GM12875 (cell line): ENCODE data around the gene PKM.

Experiments
- H3K4me3 ChIP-seq: one replicate; pipeline ENCODE4 v1.5.1; 2011; ENCODE audit warnings: low read depth, low read length, control low read depth
- TF ChIP-seq, protein P1 (sequence below): IDR thresholded peaks from 2 replicates; pipeline ENCODE4 v1.5.1; 2011; ENCODE audit warnings: low read depth, mild to moderate bottlenecking, control low read depth, inconsistent platforms, low read length, moderate library complexity, borderline replicate concordance; ENCODE audit not compliant: insufficient read depth

The PKM gene

GRCh38 chr15:72162569-72162968 lies 68.4 kb downstream of the PKM start:
- H3K4me3 ChIP-seq, result no peak overlapping the region
- TF ChIP-seq, protein P1, sequence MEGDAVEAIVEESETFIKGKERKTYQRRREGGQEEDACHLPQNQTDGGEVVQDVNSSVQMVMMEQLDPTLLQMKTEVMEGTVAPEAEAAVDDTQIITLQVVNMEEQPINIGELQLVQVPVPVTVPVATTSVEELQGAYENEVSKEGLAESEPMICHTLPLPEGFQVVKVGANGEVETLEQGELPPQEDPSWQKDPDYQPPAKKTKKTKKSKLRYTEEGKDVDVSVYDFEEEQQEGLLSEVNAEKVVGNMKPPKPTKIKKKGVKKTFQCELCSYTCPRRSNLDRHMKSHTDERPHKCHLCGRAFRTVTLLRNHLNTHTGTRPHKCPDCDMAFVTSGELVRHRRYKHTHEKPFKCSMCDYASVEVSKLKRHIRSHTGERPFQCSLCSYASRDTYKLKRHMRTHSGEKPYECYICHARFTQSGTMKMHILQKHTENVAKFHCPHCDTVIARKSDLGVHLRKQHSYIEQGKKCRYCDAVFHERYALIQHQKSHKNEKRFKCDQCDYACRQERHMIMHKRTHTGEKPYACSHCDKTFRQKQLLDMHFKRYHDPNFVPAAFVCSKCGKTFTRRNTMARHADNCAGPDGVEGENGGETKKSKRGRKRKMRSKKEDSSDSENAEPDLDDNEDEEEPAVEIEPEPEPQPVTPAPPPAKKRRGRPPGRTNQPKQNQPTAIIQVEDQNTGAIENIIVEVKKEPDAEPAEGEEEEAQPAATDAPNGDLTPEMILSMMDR, result no peak

GRCh38 chr15:72161361-72162132 lies 69.4 kb downstream of the PKM start:
- no peak overlapping the region for H3K4me3 ChIP-seq
- TF ChIP-seq, protein P1, result no peak

DNA sequence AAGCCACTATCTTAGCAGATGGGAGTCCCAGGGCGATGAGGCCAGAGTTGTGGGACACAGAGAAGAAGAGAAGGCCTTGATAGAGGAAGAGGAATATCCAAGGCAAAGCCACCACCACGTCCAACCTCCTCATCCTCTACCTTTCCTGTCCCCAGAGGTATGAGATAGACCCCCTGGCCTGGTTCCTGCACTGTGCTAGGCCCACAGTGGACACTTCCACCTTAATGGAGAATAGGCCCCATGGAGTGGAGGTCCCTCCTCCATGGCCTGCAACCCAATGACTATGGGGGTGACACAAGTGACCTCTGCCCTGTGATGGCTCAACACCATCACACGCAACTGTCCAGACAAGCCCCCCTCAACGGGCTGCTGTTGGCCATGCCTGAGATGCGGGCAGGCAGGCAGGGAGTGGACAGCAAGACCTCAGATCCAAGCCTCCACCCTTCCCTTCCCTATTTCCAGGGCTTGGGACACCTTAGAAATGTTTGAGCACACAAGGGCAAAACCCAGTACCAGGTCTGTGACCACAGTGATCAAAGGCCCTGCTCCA lies 70.2 kb downstream of the PKM start:
- TF ChIP-seq, protein P1, result no peak
- H3K4me3 ChIP-seq, result no peak overlapping the region

DNA sequence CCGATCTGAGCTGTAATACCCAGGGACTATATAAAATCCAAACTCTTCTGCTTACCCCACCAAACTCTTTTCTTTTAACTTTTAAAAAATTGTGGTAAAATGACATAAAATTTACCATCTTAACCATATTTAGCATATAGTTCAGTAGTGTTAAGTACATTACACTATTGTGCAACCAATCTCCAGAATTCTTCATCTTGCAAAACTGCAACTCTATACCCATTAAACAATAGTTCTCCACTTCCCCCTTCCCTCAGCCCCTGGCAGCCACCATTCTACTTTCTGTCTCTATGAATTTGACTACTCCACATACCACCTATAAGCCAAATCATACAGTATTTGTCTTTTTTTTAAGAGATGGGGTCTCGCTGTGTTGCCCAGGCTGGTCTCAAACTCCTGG lies 74.1 kb downstream of the PKM start:
- H3K4me3 ChIP-seq, result no peak overlapping the region
- TF ChIP-seq, protein P1, result no peak

DNA sequence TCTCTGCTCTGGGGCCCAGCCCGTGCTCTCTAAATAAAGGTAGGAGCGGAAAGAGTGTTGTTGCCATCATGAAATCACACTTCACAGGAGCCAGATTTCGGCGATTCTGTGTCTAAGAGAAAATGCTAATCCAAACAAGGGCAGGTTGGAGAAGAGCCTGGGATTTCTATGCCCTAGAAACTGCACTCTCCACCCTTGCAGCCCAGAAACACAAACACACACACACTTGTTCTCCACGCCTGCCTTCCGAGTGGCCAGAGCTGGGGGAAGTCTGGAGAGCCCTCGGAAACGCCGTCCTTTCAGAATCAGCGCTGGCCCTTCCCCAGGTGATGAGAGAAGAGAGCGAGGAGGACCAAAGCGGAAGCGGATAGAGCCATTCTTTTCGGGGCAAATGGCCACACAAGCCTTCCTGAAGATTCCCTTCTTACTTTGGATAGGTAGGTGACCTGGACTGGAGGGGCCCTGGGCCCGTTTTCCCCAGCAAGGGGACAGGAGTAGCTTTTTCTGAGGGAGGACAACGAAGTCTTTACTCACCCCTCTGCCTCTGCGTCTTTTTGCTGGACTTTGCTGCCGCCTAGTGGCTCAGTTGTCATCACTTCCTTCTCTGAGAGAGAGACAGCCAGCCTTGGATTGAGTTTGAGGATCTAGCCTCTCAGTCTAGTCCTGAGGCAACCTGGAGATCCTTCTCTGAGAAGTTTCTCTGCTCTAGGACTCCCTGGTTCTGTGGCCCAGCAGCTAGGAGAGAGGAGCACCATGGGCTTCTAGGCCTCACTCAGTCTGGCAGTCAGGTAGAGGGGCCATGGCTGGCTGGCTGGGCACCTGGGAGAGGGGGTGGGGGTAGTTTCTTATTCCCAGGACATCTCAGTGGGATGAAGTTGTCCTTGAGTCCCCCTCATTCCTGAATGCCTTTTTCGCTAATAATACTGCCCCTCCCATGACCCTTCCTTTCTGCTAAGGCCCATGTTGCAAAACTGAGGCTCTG lies 75.1 kb downstream of the PKM start:
- peak overlapping the region; percentile 55 for H3K4me3 ChIP-seq
- TF ChIP-seq, protein P1, result peak; percentile 88

GRCh38 chr15:72155003-72155621 lies 75.9 kb downstream of the PKM start:
- no peak overlapping the region for H3K4me3 ChIP-seq
- TF ChIP-seq, protein P1, result no peak
